Neural cell (in vitro differentiated cells): ENCODE measurements around the gene RBKS. TPM values are rescaled to one million over a fixed set of nuclear protein-coding genes. Genes with fewer than 3 reads are reported as not detected.

Source experiments
- H2AFZ ChIP-seq: fragments of 200-600, 300-800 bp; sonication (generic), shearing (Covaris generic); 2 replicates; pipeline ENCODE4 v1.6.0; 2014; ENCODE audit warnings: low read depth, mild to moderate bottlenecking, antibody characterized with exemption, low read length, moderate library complexity
- H3F3A ChIP-seq: fragments of 200-600 bp; shearing (Covaris generic); 2 replicates; pipeline ENCODE4 v1.6.1; 2016; ENCODE audit warnings: mild to moderate bottlenecking, moderate library complexity, mixed read lengths, antibody characterized with exemption, low read length; ENCODE audit not compliant: insufficient read depth, poor library complexity, severe bottlenecking
- H3K27ac ChIP-seq: fragments of 200-600, 300-800 bp; sonication (generic), shearing (Covaris generic); 2 replicates; pipeline ENCODE4 v1.5.1; 2014; ENCODE audit warnings: mild to moderate bottlenecking, low read length, moderate library complexity
- H3K27me3 ChIP-seq: fragments of 300-800, 200-600 bp; sonication (generic), shearing (Covaris generic); 2 replicates; pipeline ENCODE4 v1.6.0; 2014; ENCODE audit warnings: mild to moderate bottlenecking, low read depth, low read length, moderate library complexity; ENCODE audit not compliant: insufficient read depth
- H3K36me3 ChIP-seq: fragments of 300-800, 200-600 bp; sonication (generic), shearing (Covaris generic); 2 replicates; pipeline ENCODE4 v1.5.1; 2014; ENCODE audit warnings: mild to moderate bottlenecking, antibody characterized with exemption, low read length, moderate library complexity; ENCODE audit not compliant: insufficient read depth
- H3K4me2 ChIP-seq: fragments of 300-800, 200-600 bp; sonication (generic), shearing (Covaris generic); 2 replicates; pipeline ENCODE4 v1.6.0; 2014; ENCODE audit warnings: mild to moderate bottlenecking, low read length
- H3K4me3 ChIP-seq: fragments of 300-800, 200-600 bp; sonication (generic), shearing (Covaris generic); 2 replicates; pipeline ENCODE4 v1.5.1; 2014; ENCODE audit warnings: mild to moderate bottlenecking, low read length, moderate library complexity
- H3K79me2 ChIP-seq: fragments of 200-600 bp; shearing (Covaris generic); replicated peaks from 2 replicates; pipeline ENCODE4 v1.6.0; 2014; ENCODE audit warnings: mild to moderate bottlenecking, low read length, moderate library complexity; ENCODE audit not compliant: insufficient read depth
- H3K9ac ChIP-seq: fragments of 300-800, 200-600 bp; sonication (generic), shearing (Covaris generic); 2 replicates; pipeline ENCODE4 v1.6.1; 2016; ENCODE audit warnings: mild to moderate bottlenecking, low read length, mixed read lengths
- H3K9me2 ChIP-seq: fragments of 200-600 bp; shearing (Covaris generic); 2 replicates; pipeline ENCODE4 v1.6.1; 2016; ENCODE audit warnings: mild to moderate bottlenecking, low read length, mixed read lengths; ENCODE audit not compliant: insufficient read depth
- H3K9me3 ChIP-seq: fragments of 200-600, 300-800 bp; sonication (generic), shearing (Covaris generic); 2 replicates; pipeline ENCODE4 v1.6.1; 2016; ENCODE audit warnings: mild to moderate bottlenecking, mixed run types, low read length, moderate library complexity, mixed read lengths
- H4K20me1 ChIP-seq: fragments of 200-600 bp; shearing (Covaris generic); 2 replicates; pipeline ENCODE4 v1.6.1; 2016; ENCODE audit warnings: mild to moderate bottlenecking, mixed run types; ENCODE audit not compliant: insufficient read depth
- EP300 ChIP-seq: fragments of 450-650 bp; conservative IDR thresholded peaks from 2 replicates; pipeline ENCODE4 v1.6.1; 2014; ENCODE audit warnings: antibody characterized with exemption, mild to moderate bottlenecking, moderate library complexity; ENCODE audit not compliant: poor library complexity, severe bottlenecking
- EZH2 ChIP-seq: fragments of 200-600, 300-800 bp; shearing (Covaris generic), sonication (generic); IDR thresholded peaks from 2 replicates; pipeline ENCODE4 v1.6.1; 2014; ENCODE audit warnings: antibody characterized with exemption, low read length, borderline replicate concordance, mild to moderate bottlenecking; ENCODE audit not compliant: insufficient read depth, poor library complexity, severe bottlenecking
- MXI1 ChIP-seq: fragments of 450-650 bp; conservative IDR thresholded peaks from 2 replicates; pipeline ENCODE4 v1.6.1; 2014; ENCODE audit warnings: antibody characterized with exemption, mild to moderate bottlenecking; ENCODE audit not compliant: poor library complexity, severe bottlenecking
- POLR2AphosphoS5 ChIP-seq: IDR thresholded peaks from 2 replicates; pipeline ENCODE4 v1.6.1; 2012
- RAD21 ChIP-seq: fragments of 450-650 bp; conservative IDR thresholded peaks from 2 replicates; pipeline ENCODE4 v1.6.1; 2014; ENCODE audit warnings: antibody characterized with exemption, mild to moderate bottlenecking, moderate library complexity
- SMC3 ChIP-seq: fragments of 450-650 bp; conservative IDR thresholded peaks from 2 replicates; pipeline ENCODE4 v1.6.1; 2014; ENCODE audit warnings: antibody characterized with exemption, mild to moderate bottlenecking, moderate library complexity; ENCODE audit not compliant: poor library complexity
- TAF1 ChIP-seq: IDR thresholded peaks from 2 replicates; pipeline ENCODE4 v1.6.1; 2012; ENCODE audit warnings: low read depth
- polyA plus RNA-seq: library from polyadenylated mRNA; depleted of rRNA; stranded (reverse); fragments of >200 nt; gene quantifications from 2 replicates; pipeline ENCODE4 v1.2.3, GENCODE V29; 2014
- TF ChIP-seq, protein P1 (sequence below): IDR thresholded peaks from 2 replicates; pipeline ENCODE4 v1.6.1; 2012; ENCODE audit warnings: borderline replicate concordance
- TF ChIP-seq, protein P2 (sequence below): fragments of 450-650 bp; IDR thresholded peaks from 2 replicates; pipeline ENCODE4 v1.5.1; 2014; ENCODE audit warnings: antibody characterized with exemption, mild to moderate bottlenecking, moderate library complexity; ENCODE audit not compliant: poor library complexity, severe bottlenecking

Gene RBKS
- polyA plus RNA-seq, 1 donor from 2014 or later: 5.4 TPM

DNA sequence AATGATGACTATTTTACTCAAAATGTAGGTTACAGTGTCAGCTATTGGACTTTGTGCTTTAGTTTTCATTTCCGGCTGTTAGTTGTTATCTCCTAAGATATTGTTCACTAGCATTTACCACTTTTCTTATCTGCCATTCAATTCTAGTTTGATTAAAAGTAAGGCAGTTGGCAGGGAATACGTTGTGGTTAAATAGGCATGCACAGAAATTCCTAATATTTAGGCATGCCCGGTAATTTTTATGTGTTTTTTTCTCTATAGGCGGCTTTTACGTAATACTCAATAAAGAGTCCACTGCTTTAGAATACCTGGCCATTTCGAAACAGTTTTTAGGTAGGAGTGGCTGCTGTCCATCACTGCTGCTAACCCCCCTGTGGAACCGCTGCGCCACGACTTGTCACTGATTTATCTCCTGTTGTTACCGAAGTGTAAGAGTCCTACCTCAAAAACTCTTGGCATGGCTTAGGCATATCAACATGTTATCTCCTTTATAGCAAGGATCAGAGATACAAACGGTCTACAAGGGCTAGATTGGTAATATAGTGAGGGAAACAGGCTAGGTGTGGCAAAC lies 39.8 kb upstream of the RBKS start:
- Histone ChIP-seq H3K9me2 (no peaks in the 10 kb centered on the region), H3K36me3 (no peaks in the 10 kb centered on the region), H3K4me2 (no peak overlapping the region), H3F3A (no peaks in the 10 kb centered on the region), H3K79me2 (no peaks in the 10 kb centered on the region), H3K9me3 (no peaks in the 10 kb centered on the region), H3K4me3 (no peak overlapping the region), H3K27ac (no peak overlapping the region), H3K27me3 (no peaks in the 10 kb centered on the region), H4K20me1 (no peaks in the 10 kb centered on the region), H3K9ac (no peak overlapping the region), H2AFZ (no peak overlapping the region)
- no peak for TF ChIP-seq POLR2AphosphoS5
- TF ChIP-seq EZH2: no peak
- TF ChIP-seq SMC3: no peak
- TF ChIP-seq RAD21: no peak
- no peak for TF ChIP-seq MXI1
- TF ChIP-seq, protein P1, sequence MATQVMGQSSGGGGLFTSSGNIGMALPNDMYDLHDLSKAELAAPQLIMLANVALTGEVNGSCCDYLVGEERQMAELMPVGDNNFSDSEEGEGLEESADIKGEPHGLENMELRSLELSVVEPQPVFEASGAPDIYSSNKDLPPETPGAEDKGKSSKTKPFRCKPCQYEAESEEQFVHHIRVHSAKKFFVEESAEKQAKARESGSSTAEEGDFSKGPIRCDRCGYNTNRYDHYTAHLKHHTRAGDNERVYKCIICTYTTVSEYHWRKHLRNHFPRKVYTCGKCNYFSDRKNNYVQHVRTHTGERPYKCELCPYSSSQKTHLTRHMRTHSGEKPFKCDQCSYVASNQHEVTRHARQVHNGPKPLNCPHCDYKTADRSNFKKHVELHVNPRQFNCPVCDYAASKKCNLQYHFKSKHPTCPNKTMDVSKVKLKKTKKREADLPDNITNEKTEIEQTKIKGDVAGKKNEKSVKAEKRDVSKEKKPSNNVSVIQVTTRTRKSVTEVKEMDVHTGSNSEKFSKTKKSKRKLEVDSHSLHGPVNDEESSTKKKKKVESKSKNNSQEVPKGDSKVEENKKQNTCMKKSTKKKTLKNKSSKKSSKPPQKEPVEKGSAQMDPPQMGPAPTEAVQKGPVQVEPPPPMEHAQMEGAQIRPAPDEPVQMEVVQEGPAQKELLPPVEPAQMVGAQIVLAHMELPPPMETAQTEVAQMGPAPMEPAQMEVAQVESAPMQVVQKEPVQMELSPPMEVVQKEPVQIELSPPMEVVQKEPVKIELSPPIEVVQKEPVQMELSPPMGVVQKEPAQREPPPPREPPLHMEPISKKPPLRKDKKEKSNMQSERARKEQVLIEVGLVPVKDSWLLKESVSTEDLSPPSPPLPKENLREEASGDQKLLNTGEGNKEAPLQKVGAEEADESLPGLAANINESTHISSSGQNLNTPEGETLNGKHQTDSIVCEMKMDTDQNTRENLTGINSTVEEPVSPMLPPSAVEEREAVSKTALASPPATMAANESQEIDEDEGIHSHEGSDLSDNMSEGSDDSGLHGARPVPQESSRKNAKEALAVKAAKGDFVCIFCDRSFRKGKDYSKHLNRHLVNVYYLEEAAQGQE: no peak
- TF ChIP-seq EP300: no peak
- TF ChIP-seq, protein P2, sequence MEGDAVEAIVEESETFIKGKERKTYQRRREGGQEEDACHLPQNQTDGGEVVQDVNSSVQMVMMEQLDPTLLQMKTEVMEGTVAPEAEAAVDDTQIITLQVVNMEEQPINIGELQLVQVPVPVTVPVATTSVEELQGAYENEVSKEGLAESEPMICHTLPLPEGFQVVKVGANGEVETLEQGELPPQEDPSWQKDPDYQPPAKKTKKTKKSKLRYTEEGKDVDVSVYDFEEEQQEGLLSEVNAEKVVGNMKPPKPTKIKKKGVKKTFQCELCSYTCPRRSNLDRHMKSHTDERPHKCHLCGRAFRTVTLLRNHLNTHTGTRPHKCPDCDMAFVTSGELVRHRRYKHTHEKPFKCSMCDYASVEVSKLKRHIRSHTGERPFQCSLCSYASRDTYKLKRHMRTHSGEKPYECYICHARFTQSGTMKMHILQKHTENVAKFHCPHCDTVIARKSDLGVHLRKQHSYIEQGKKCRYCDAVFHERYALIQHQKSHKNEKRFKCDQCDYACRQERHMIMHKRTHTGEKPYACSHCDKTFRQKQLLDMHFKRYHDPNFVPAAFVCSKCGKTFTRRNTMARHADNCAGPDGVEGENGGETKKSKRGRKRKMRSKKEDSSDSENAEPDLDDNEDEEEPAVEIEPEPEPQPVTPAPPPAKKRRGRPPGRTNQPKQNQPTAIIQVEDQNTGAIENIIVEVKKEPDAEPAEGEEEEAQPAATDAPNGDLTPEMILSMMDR: no peak
- no peak for TF ChIP-seq TAF1

DNA sequence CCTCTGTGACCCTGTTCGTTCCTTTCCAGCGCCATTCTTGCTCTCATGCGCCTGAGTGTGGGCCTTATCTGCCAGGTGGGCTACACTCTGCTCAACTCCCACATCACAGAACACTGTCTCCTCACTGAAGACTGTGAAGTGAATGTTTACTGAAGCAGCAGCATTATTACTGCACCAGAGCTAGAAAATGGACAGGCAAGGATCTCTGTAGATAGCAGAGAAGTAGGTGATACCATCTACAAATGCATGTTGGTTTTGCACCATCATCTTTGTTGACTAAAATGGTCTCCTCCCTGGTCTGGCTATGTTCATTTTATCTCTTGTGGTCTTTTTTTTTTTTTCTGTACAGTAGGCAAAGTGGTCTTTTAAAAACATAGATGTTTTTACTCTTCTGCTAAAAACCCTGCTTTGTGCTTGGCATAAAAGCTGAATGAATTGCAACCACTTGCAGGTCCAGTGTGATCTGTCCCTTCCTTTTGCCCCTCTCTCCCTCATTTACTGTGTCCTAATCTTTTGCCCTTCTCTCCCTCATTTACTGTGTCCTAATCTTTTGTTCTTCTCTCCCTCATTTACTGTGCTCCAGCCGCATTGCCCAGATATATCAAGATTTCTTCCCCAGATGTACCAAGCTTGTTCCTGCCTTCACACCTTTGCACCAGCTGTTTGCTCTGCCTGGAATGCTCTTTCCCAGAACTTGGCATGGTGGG lies 35.7 kb upstream of the RBKS start:
- Histone ChIP-seq H3K27me3 (no peaks in the 10 kb centered on the region), H3F3A (no peaks in the 10 kb centered on the region), H3K4me2 (no peak overlapping the region), H3K9me3 (no peaks in the 10 kb centered on the region), H3K27ac (no peak overlapping the region), H4K20me1 (no peaks in the 10 kb centered on the region), H3K9me2 (no peaks in the 10 kb centered on the region), H2AFZ (no peak overlapping the region), H3K79me2 (no peaks in the 10 kb centered on the region), H3K9ac (no peak overlapping the region), H3K4me3 (no peak overlapping the region), H3K36me3 (no peaks in the 10 kb centered on the region)
- TF ChIP-seq, protein P2: no peak
- TF ChIP-seq POLR2AphosphoS5: no peak
- no peak for TF ChIP-seq TAF1
- no peak for TF ChIP-seq EZH2
- TF ChIP-seq EP300: no peak
- TF ChIP-seq, protein P1: no peak
- no peak for TF ChIP-seq SMC3
- no peak for TF ChIP-seq RAD21
- TF ChIP-seq MXI1: no peak
